Upper lobe of left lung (tissue), 4 donors: ENCODE data around the gene TNRC6C.

Experiments used
- EP300 ChIP-seq, 4 donors: sonication (generic); formaldehyde crosslinking; IDR thresholded peaks; one replicate each; pipeline ENCODE4 v1.5.1; 2017; ENCODE audit warnings: antibody characterized with exemption in 4 of 4, control low read depth in 2 of 4
- POLR2A ChIP-seq, 4 donors: fragments of 450-650 bp; IDR thresholded peaks; one replicate each; pipeline ENCODE4 v1.5.1; 2016 to 2017; ENCODE audit warnings: antibody characterized with exemption in 4 of 4, mild to moderate bottlenecking in 2 of 4
- POLR2AphosphoS5 ChIP-seq, 2 donors: sonication (generic); formaldehyde crosslinking; IDR thresholded peaks; one replicate each; pipeline ENCODE4 v1.5.1; 2017; ENCODE audit warnings: antibody characterized with exemption in 2 of 2
- TF ChIP-seq, protein P1 (sequence below), 6 experiments: fragments of 450-650 bp in 4 of 6; fragments of 200-600 bp in 2 of 6; sonication (generic) in 2 of 6; IDR thresholded peaks; one replicate each; pipeline ENCODE4 v1.5.1; 2016 to 2019; ENCODE audit warnings: antibody characterized with exemption in 6 of 6

DNA sequence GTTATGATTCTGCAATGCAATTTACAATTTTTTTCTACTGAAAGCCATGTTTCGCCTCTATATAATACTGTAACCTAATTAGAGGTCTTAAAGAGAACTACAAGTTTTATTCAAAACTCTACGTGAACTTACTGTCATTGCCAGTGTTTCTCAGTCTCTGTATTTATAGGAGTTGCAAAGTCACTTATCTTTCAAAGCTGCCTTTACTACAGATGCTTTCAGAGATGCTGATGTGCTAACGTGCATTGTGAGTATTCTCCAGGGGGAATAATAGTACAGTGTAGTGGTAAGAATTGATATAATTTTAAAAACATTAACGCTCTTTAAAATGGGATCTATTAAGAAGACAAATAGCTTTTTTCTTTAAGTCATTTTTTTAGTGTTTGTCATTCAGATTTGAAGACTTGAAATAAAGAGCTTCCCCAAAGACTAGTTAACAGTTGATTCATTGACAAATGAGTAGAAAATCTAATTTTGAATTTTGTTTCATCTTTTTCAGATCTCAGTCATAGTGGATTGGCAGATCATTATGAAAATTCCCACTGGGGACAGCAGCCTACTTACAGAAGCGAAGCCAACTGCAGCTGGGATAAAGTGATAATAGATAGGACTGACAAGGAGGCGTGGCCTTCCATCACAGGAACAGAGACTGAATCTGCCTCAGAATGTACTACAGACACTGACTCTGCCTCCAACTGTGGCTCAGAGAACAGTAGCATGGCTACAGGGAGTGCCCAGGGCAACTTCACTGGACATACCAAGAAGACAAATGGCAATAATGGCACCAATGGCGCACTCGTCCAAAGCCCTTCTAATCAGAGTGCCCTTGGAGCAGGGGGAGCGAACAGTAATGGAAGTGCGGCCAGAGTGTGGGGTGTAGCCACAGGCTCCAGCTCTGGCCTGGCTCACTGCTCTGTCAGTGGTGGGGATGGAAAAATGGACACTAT, 90.1 kb downstream of the TNRC6C start:
- TF ChIP-seq, protein P1, sequence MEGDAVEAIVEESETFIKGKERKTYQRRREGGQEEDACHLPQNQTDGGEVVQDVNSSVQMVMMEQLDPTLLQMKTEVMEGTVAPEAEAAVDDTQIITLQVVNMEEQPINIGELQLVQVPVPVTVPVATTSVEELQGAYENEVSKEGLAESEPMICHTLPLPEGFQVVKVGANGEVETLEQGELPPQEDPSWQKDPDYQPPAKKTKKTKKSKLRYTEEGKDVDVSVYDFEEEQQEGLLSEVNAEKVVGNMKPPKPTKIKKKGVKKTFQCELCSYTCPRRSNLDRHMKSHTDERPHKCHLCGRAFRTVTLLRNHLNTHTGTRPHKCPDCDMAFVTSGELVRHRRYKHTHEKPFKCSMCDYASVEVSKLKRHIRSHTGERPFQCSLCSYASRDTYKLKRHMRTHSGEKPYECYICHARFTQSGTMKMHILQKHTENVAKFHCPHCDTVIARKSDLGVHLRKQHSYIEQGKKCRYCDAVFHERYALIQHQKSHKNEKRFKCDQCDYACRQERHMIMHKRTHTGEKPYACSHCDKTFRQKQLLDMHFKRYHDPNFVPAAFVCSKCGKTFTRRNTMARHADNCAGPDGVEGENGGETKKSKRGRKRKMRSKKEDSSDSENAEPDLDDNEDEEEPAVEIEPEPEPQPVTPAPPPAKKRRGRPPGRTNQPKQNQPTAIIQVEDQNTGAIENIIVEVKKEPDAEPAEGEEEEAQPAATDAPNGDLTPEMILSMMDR (IDR thresholded peaks at IDR 0.05) = no peak
- TF ChIP-seq POLR2AphosphoS5 (IDR thresholded peaks at IDR 0.05) (no peak), POLR2A (IDR thresholded peaks at IDR 0.05) (no peak), EP300 (IDR thresholded peaks at IDR 0.05) (no peak)
